C4-2B (cell line): ENCODE data around the gene TRMT11.

Experiments
- H3K27ac ChIP-seq: fragments of 450-650 bp; 2 replicates; pipeline ENCODE4 v1.5.1; 2017
- CTCF ChIP-seq: fragments of 450-650 bp; conservative IDR thresholded peaks from 2 replicates; pipeline ENCODE4 v1.5.1; 2017; ENCODE audit warnings: mild to moderate bottlenecking
- ZFX ChIP-seq: fragments of 450-650 bp; IDR thresholded peaks from 2 replicates; pipeline ENCODE4 v1.6.1; 2017

The TRMT11 gene

GRCh38 chr6:125957391-125957693 lies 29.0 kb upstream of the TRMT11 start:
- no peak for TF ChIP-seq CTCF
- no peak for TF ChIP-seq ZFX
- peak overlapping the region; percentile 87 for H3K27ac ChIP-seq

- TF ChIP-seq ZFX (no peak), CTCF (no peak)
- no peak overlapping the region for H3K27ac ChIP-seq
These were observed 28.5 kb upstream of the TRMT11 start for GRCh38 chr6:125957845-125958244.

GRCh38 chr6:125959041-125959440 lies 27.3 kb upstream of the TRMT11 start:
- no peak for TF ChIP-seq ZFX
- TF ChIP-seq CTCF = no peak
- H3K27ac ChIP-seq = peak overlapping the region; percentile 53; the same call in 1 of the 2 replicates

GRCh38 chr6:125961117-125961516 lies 25.2 kb upstream of the TRMT11 start:
- no peak overlapping the region for H3K27ac ChIP-seq
- no peak for TF ChIP-seq ZFX
- TF ChIP-seq CTCF = no peak

- H3K27ac ChIP-seq = no peak overlapping the region
These were observed 23.3 kb upstream of the TRMT11 start for GRCh38 chr6:125962900-125963497.

GRCh38 chr6:125963817-125964216 lies 22.5 kb upstream of the TRMT11 start:
- no peak for TF ChIP-seq CTCF
- no peak for TF ChIP-seq ZFX
- no peak overlapping the region for H3K27ac ChIP-seq

More at GRCh38 chr6:125962900-125963497, 23.3 kb upstream of the TRMT11 start:
- no peak for TF ChIP-seq CTCF
- no peak for TF ChIP-seq ZFX

GRCh38 chr6:125966569-125966968 lies 19.8 kb upstream of the TRMT11 start:
- TF ChIP-seq ZFX = no peak
- 0 out of 2 replicates have a peak, but pooled peaks have one; percentile 4 for TF ChIP-seq CTCF
- no peak overlapping the region for H3K27ac ChIP-seq
